Smooth muscle cell (in vitro differentiated cells): ENCODE data around the gene KIAA1671. TPM values are rescaled to one million over a fixed set of nuclear protein-coding genes. Genes with fewer than 3 reads are reported as not detected.

Experiments used
- DNase-seq: peaks from one replicate; lab custom pipeline; 2025; ENCODE audit not compliant: unreplicated experiment; lab: John Stamatoyannopoulos, UW
- H2AFZ ChIP-seq: fragments of 200-600 bp; sonication (generic); 2 replicates; pipeline ENCODE4 v1.6.0; 2016; ENCODE audit warnings: antibody characterized with exemption, low read depth, mild to moderate bottlenecking
- H3F3A ChIP-seq: fragments of 200-600 bp; sonication (generic); 2 replicates; pipeline ENCODE4 v1.6.0; 2017; ENCODE audit warnings: antibody characterized with exemption, low read depth
- H3K27ac ChIP-seq: fragments of 200-600 bp; sonication (generic); 2 replicates; pipeline ENCODE4 v1.5.1; 2016; ENCODE audit warnings: low read depth, mild to moderate bottlenecking
- H3K27me3 ChIP-seq: fragments of 200-600 bp; sonication (generic); 2 replicates; pipeline ENCODE4 v1.6.1; 2016; ENCODE audit warnings: low read depth, mild to moderate bottlenecking
- H3K36me3 ChIP-seq: fragments of 200-600 bp; sonication (generic); 2 replicates; pipeline ENCODE4 v1.5.1; 2016; ENCODE audit warnings: low read depth
- H3K4me1 ChIP-seq: fragments of 200-600 bp; sonication (generic); 2 replicates; pipeline ENCODE4 v1.5.1; 2016; ENCODE audit warnings: low read depth
- H3K4me2 ChIP-seq: fragments of 200-600 bp; sonication (generic); 2 replicates; pipeline ENCODE4 v1.6.0; 2016; ENCODE audit warnings: mild to moderate bottlenecking
- H3K4me3 ChIP-seq: fragments of 200-600 bp; sonication (generic); 2 replicates; pipeline ENCODE4 v1.5.1; 2016; ENCODE audit warnings: mild to moderate bottlenecking
- H3K79me2 ChIP-seq: fragments of 200-600 bp; sonication (generic); 2 replicates; pipeline ENCODE4 v1.6.0; 2016; ENCODE audit warnings: low read depth, mild to moderate bottlenecking
- H3K9ac ChIP-seq: fragments of 200-600 bp; sonication (generic); 2 replicates; pipeline ENCODE4 v1.6.0; 2016; ENCODE audit warnings: low read depth
- H3K9me3 ChIP-seq: fragments of 200-600 bp; sonication (generic); replicated peaks from 2 replicates; pipeline ENCODE4 v1.5.1; 2016; ENCODE audit warnings: low read depth
- H4K20me1 ChIP-seq: fragments of 200-600 bp; sonication (generic); 2 replicates; pipeline ENCODE4 v1.6.0; 2016; ENCODE audit warnings: low read depth
- WGBS: methylation state at CpG from one replicate; pipeline ENCODE4 v1.1.7; 2016; ENCODE audit warnings: low lambda C conversion rate; 5-methylcytosine and 5-hydroxymethylcytosine counted together
- polyA plus RNA-seq: library from polyadenylated mRNA; unstranded; fragments of >200 nt; fragmentation: Nextera tagmentation; extraction: Ambion mirVana; gene quantifications from 2 replicates; pipeline ENCODE4 v1.2.1, GENCODE V29; 2016
- total RNA-seq: library from RNA; depleted of rRNA; stranded (reverse); fragments of >200 nt; gene quantifications from 2 replicates; pipeline ENCODE4 v1.2.3, GENCODE V29; 2014
- TF ChIP-seq, protein P1 (sequence below): fragments of 200-600 bp; sonication (generic); IDR thresholded peaks from 2 replicates; pipeline ENCODE4 v1.5.1; 2017; ENCODE audit warnings: borderline replicate concordance, mild to moderate bottlenecking, antibody characterized with exemption; ENCODE audit not compliant: insufficient read depth, poor library complexity, severe bottlenecking

Gene KIAA1671
- total and polyA plus RNA-seq, 2 experiments from 2014 or later = 1.7 to 7.6 TPM

DNA sequence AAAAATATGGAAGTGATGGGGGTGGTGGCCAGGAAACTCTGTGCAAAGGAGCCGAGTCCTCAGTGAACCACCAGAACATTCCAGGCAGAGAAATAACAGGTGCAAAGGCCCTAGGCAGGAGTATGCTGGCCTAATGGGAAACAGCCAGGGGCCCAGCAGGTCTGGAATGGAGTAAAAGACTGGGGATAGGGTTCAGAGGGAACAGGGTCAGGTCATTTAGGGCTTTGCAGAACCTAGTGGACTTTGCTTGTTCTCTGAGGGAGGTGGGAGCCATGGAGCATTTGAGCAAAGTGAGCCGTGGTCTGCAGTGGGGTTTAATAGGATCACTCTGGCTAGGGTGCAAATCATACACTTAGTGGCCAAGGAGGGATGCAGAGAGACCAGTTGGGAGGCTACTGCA, 255.8 kb downstream of the KIAA1671 start:
- no peaks in the 10 kb centered on the region for H3K9me3 ChIP-seq
- H3K36me3 ChIP-seq = no peaks in the 10 kb centered on the region
- no peak overlapping the region for H3K4me3 ChIP-seq
- H3K4me1 ChIP-seq = no peaks in the 10 kb centered on the region
- 95% methylated on average over 2 of the region's 2 CpGs for WGBS
- no peaks in the 10 kb centered on the region for H3F3A ChIP-seq
- TF ChIP-seq, protein P1, sequence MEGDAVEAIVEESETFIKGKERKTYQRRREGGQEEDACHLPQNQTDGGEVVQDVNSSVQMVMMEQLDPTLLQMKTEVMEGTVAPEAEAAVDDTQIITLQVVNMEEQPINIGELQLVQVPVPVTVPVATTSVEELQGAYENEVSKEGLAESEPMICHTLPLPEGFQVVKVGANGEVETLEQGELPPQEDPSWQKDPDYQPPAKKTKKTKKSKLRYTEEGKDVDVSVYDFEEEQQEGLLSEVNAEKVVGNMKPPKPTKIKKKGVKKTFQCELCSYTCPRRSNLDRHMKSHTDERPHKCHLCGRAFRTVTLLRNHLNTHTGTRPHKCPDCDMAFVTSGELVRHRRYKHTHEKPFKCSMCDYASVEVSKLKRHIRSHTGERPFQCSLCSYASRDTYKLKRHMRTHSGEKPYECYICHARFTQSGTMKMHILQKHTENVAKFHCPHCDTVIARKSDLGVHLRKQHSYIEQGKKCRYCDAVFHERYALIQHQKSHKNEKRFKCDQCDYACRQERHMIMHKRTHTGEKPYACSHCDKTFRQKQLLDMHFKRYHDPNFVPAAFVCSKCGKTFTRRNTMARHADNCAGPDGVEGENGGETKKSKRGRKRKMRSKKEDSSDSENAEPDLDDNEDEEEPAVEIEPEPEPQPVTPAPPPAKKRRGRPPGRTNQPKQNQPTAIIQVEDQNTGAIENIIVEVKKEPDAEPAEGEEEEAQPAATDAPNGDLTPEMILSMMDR = no peak
- H3K9ac ChIP-seq = no peak overlapping the region
- no peak overlapping the region for H2AFZ ChIP-seq
- no peaks in the 10 kb centered on the region for H3K27me3 ChIP-seq
- H4K20me1 ChIP-seq = no peaks in the 10 kb centered on the region
- DNase-seq = no peak
- H3K79me2 ChIP-seq = no peaks in the 10 kb centered on the region
- H3K4me2 ChIP-seq = no peak overlapping the region
- no peak overlapping the region for H3K27ac ChIP-seq

DNA sequence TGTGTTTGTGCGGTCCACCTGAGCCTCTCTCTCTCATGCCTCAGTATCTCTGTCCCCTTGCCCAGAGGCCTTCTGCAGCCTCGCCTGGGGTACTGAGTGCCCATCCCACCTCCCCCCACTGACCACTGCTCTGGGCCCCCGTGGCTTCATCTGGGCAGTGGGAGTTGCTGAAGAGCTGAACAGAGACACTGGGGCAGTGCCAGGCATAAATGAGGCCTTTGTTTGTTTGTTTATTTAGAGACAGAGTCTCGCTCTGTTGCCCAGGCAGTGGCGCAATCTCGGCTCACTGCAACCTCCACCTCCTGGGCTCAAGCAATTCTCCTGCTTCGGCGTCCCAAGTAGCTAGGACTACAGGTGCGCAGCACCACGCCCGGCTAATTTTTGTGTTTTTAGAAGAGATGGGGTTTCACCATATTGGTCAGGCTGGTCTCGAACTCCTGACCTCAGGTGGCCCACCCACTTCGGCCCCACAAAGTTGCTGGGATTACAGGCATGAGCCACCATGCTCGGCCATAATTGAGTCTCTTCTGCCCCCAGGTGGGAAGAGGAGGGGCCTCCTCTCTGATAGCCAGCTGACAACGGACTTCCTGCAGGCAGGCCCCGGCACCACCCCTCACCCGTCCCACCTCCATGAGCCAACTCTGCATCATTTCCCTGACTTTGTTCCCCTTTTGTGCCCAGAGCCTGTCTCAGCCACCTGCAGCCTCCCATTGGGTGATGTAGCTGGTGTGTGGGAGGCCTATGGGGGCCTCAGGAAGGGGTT, 256.4 kb downstream of the KIAA1671 start:
- Histone ChIP-seq H3K79me2 (no peaks in the 10 kb centered on the region), H3K9me3 (no peaks in the 10 kb centered on the region), H3K4me2 (no peak overlapping the region), H3K9ac (no peak overlapping the region), H3K27me3 (no peaks in the 10 kb centered on the region), H4K20me1 (no peaks in the 10 kb centered on the region), H3F3A (no peaks in the 10 kb centered on the region), H3K36me3 (no peaks in the 10 kb centered on the region), H3K27ac (no peak overlapping the region), H3K4me3 (no peak overlapping the region), H2AFZ (no peak overlapping the region), H3K4me1 (no peaks in the 10 kb centered on the region)
- no peak for DNase-seq
- 90% methylated on average over 16 of the region's 17 CpGs for whole genome bisulfite sequencing
- TF ChIP-seq, protein P1 = no peak

DNA sequence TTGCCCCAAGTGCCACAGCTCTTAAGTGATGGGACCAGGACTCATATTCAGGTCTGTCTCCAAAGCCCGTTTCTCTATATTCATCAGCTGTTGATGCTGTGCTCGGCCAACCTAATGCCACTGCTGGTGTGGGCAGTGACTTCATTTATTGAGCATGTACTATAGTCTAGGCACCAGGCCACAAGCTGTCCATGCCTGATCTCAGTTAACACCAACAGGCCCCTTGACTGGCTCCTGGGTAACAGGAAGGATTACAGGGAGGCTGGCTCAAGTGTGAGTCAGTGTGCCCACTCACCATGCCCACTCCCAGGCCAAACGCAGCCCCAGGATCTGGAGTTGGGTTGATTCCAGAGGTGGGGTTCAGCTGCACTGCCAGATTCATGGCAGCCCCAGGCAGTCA, 258.3 kb downstream of the KIAA1671 start:
- Histone ChIP-seq H3K9me3 (no peaks in the 10 kb centered on the region), H3K9ac (no peak overlapping the region), H3K4me2 (no peak overlapping the region), H4K20me1 (no peaks in the 10 kb centered on the region), H3K79me2 (no peaks in the 10 kb centered on the region), H3K4me3 (no peak overlapping the region), H3K27me3 (no peaks in the 10 kb centered on the region), H3K27ac (no peak overlapping the region), H3F3A (no peaks in the 10 kb centered on the region), H3K36me3 (no peaks in the 10 kb centered on the region), H3K4me1 (no peaks in the 10 kb centered on the region), H2AFZ (no peak overlapping the region)
- no peak for DNase-seq
- TF ChIP-seq, protein P1 = no peak
- WGBS = 58% methylated on average over 3 of the region's 3 CpGs

DNA sequence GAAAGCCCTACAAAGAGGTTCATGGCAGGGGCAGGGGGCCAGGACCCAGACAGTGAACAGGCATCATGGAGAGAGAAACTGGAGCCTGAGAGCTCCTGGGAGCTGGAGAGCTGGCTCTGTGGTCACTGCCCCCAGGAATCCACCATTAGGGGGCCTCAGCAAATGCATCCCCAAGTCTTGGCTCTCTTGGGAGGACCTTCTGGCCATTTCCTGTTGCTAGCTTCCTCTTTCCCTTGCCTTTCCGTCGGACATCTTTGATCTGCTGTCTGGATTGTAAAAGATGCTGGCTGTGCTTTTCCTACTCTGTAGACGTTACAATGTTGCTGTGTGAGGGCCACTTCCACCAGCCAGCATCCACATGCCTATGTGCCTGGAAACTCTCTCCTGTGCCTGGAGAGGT, 259.8 kb downstream of the KIAA1671 start:
- 81% methylated on average over 3 of the region's 3 CpGs for WGBS
- H3K27ac ChIP-seq = no peak overlapping the region
- no peak overlapping the region for H3K4me2 ChIP-seq
- no peak overlapping the region for H3K4me3 ChIP-seq
- no peak overlapping the region for H2AFZ ChIP-seq
- H3K9ac ChIP-seq = no peak overlapping the region
- H3K27me3 ChIP-seq = no peaks in the 10 kb centered on the region
- H3K9me3 ChIP-seq = no peaks in the 10 kb centered on the region
- H3F3A ChIP-seq = no peaks in the 10 kb centered on the region
- TF ChIP-seq, protein P1 = no peak
- H3K4me1 ChIP-seq = no peaks in the 10 kb centered on the region
- DNase-seq = no peak
- H4K20me1 ChIP-seq = no peaks in the 10 kb centered on the region
- no peaks in the 10 kb centered on the region for H3K79me2 ChIP-seq
- no peaks in the 10 kb centered on the region for H3K36me3 ChIP-seq
